HFFc6 (cell line): ENCODE results near the gene VPREB3. TPM values are rescaled to one million over a fixed set of nuclear protein-coding genes. Genes with fewer than 3 reads are reported as not detected.

Experiments used
- DNase-seq: peaks from one replicate; pipeline ENCODE4 v3.0.0-alpha.2; 2018
- H3K27ac Mint-ChIP-seq: 2 replicates; pipeline ENCODE4 v1.8.0; 2020; ENCODE audit warnings: mild to moderate bottlenecking, mixed read lengths
- H3K27me3 Mint-ChIP-seq: 2 replicates; pipeline ENCODE4 v1.8.0; 2021; ENCODE audit warnings: mild to moderate bottlenecking, moderate library complexity, mixed read lengths; ENCODE audit not compliant: insufficient read depth
- H3K36me3 Mint-ChIP-seq: 2 replicates; pipeline ENCODE4 v1.8.0; 2021; ENCODE audit warnings: low read depth, mixed read lengths
- H3K4me1 Mint-ChIP-seq: 2 replicates; pipeline ENCODE4 v1.8.0; 2020; ENCODE audit warnings: low read depth, mixed read lengths
- H3K4me3 Mint-ChIP-seq: 2 replicates; pipeline ENCODE4 v1.8.0; 2020; ENCODE audit warnings: mild to moderate bottlenecking, moderate library complexity, mixed read lengths
- H3K9me3 Mint-ChIP-seq: 2 replicates; pipeline ENCODE4 v1.8.0; 2020; ENCODE audit warnings: mild to moderate bottlenecking, mixed read lengths
- total RNA-seq, 6 experiments: library from RNA; stranded (reverse); fragmentation: NEBNext Ultra II Directional; extraction: Animal tissue kit (Norgen Biotek cat#: 25700); gene quantifications; 2 replicates in 1 of 6; 3 replicates in 5 of 6; pipeline ENCODE4 v1.2.3, GENCODE V29; 2021
- TF ChIP-seq, protein P1 (sequence below): fragments of 200-600 bp; sonication (generic); IDR thresholded peaks from 2 replicates; pipeline ENCODE4 v1.5.0; 2021; ENCODE audit warnings: antibody characterized with exemption, mild to moderate bottlenecking

VPREB3 gene
- total RNA-seq, 6 experiments from 2014 or later: 0.33 to 0.57 TPM; not detected in 4

DNA sequence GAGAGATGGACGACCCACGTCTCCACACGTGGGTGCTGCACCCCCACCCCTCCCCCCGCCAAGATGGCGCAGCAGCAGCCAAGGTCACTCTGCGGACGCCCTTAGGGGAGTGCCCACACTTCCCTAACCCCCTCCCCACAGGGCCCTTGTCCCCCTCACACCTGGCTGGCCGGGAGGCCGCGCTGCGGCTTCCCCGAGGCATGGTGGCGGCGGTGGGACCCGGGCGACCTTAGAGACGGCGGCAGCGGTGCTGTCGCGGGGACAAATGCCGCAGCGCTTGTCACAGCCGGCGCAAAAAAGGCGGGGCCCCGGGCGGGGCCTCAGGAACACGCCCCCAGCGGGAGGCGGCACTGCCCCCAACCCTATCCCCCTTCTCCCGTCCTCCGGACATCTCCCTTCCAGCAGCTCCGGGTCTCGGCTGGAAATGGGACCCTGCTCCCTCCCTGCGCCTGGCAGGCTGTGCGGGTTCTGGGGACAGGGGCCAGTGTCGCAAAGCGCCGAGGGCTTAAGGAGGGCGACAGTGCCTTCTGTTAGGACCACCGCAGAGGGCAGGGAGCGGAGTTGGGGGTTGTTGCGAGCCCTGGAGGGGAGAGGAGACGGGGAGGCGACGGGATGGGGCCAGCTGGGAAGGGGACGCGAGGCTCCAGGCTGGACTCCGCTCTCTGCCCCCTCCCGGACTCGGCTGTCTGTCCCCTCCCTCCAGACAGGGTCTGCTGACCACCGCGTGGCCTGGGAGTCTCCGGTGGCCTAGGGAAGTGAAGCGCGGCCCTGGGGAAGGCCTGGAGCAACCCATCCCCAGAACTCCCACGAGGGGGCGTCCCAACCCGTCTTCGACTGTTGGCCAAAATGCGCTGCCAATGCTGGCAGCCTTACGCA lies 13.7 kb upstream of the VPREB3 start, which contains the start of gene CHCHD10:
Gene CHCHD10 (minus strand): TSS at position 300 of the 876 bp plus-strand sequence. CDS start 98 bp downstream, at position 202.
- TF ChIP-seq, protein P1, sequence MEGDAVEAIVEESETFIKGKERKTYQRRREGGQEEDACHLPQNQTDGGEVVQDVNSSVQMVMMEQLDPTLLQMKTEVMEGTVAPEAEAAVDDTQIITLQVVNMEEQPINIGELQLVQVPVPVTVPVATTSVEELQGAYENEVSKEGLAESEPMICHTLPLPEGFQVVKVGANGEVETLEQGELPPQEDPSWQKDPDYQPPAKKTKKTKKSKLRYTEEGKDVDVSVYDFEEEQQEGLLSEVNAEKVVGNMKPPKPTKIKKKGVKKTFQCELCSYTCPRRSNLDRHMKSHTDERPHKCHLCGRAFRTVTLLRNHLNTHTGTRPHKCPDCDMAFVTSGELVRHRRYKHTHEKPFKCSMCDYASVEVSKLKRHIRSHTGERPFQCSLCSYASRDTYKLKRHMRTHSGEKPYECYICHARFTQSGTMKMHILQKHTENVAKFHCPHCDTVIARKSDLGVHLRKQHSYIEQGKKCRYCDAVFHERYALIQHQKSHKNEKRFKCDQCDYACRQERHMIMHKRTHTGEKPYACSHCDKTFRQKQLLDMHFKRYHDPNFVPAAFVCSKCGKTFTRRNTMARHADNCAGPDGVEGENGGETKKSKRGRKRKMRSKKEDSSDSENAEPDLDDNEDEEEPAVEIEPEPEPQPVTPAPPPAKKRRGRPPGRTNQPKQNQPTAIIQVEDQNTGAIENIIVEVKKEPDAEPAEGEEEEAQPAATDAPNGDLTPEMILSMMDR: peak; percentile 93
- H3K4me1 Mint-ChIP-seq: peaks cover 16% of the 10 kb centered on the region
- no peaks in the 10 kb centered on the region for H3K9me3 Mint-ChIP-seq
- peak; percentile 44 for DNase-seq
- H3K27ac Mint-ChIP-seq: peak within 1 kb of the TSS; percentile 69
- H3K27me3 Mint-ChIP-seq: no peaks in the 10 kb centered on the region; the same call in 1 of the 2 replicates
- no peaks in the 10 kb centered on the region; the same call in 1 of the 2 replicates for H3K36me3 Mint-ChIP-seq
- H3K4me3 Mint-ChIP-seq: peak within 1 kb of the TSS; percentile 86

DNA sequence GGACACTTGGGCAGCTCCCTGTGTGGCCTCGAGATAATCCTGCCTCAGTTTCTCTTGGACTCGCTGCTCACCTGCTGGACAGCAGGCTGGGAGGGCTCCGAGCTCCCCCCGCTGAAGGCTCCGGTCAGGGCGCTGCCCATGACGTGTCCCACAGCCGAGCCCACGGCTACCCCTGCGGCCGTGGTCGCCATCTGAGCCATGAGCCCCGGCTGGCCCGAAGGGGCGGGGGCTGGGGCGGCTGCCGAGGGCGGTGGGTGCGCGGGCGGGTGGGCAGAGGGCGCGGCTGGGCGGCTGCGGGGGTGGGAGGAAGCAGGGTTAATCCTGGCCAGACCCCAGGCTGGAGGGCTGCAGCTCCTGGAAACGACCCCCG lies 13.1 kb upstream of the VPREB3 start:
- peak overlapping the region; percentile 73 for H3K4me3 Mint-ChIP-seq
- no peak overlapping the region; the same call in 1 of the 2 replicates for H3K27ac Mint-ChIP-seq
- peaks cover 22% of the 10 kb centered on the region for H3K4me1 Mint-ChIP-seq
- H3K36me3 Mint-ChIP-seq: no peaks in the 10 kb centered on the region; the same call in 1 of the 2 replicates
- TF ChIP-seq, protein P1: no peak
- H3K9me3 Mint-ChIP-seq: no peaks in the 10 kb centered on the region
- no peaks in the 10 kb centered on the region; the same call in 1 of the 2 replicates for H3K27me3 Mint-ChIP-seq
- no peak for DNase-seq

DNA sequence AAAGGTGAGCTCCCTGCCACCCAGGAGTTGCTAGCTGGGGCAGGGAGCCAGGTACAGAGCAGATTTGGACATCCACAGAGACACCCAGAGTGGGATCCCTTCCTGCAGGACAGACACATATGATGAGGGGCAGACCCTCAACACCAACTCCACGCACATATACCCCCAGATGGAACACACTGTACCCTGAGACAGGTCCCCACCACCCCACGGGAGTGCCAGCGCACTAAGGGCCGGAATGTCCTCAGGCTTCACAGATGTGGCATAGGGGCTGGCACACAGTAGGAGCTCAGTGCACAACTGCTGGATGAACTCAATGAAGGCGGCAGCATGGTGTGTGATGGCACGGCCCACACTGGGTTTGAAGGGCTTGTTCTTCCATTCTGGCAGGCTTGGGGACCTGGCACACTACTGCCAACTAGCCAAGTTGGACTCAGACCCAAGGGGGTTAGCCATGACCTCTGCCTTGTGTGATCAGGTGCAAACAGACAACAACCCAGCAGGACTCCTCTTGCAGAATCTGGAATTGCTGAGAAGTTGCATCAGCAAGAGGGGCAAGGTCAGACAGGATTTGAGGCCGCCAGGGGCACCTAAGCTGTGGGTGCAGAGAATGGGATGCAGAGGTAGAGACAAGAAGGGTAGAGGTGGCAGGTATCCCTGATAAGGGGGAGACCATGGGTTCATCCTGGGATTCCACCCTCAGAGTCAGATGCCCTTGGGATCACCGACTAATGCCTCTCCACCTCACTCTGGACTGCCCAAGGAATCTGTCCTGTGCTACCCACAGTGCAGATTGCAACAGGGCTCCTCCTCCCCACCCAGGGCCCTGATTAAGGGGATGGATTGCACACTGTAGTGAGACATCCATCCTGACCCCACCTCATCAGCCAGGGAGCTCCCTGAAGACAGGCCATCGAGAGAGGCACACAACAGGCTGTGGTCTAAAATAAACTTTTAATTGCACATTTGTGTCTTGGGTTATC lies 11.0 kb upstream of the VPREB3 start:
- no peak overlapping the region for H3K27ac Mint-ChIP-seq
- TF ChIP-seq, protein P1: no peak
- H3K4me1 Mint-ChIP-seq: peaks cover 23% of the 10 kb centered on the region
- H3K4me3 Mint-ChIP-seq: no peak overlapping the region
- DNase-seq: no peak
- H3K36me3 Mint-ChIP-seq: no peaks in the 10 kb centered on the region; the same call in 1 of the 2 replicates
- peaks cover 2% of the 10 kb centered on the region for H3K27me3 Mint-ChIP-seq
- H3K9me3 Mint-ChIP-seq: no peaks in the 10 kb centered on the region

DNA sequence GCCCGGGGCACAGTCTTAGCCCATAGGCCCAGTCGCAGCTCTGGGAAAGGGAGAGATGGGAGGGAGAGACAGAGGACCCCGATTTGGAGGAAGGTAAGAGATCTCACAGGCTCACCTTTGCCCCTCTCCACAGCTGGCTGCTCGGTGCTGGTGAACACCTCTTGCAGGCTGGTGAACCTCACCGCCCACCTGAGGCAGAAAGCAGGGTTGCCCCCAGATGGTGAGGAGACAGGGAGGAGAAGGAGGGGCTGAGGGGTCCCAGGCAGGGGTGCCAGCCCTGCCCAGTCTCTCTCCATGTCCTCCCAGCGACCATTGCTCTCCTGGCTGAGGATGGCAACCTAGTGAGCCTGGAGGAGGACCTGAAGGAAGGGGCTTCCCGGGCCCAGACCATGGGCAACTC lies 9.7 kb upstream of the VPREB3 start:
- no peaks in the 10 kb centered on the region for H3K9me3 Mint-ChIP-seq
- TF ChIP-seq, protein P1: no peak
- H3K27ac Mint-ChIP-seq: no peak overlapping the region
- DNase-seq: no peak
- H3K4me3 Mint-ChIP-seq: peak overlapping the region; percentile 67; the same call in 1 of the 2 replicates
- no peaks in the 10 kb centered on the region; the same call in 1 of the 2 replicates for H3K36me3 Mint-ChIP-seq
- peaks cover 2% of the 10 kb centered on the region for H3K27me3 Mint-ChIP-seq
- H3K4me1 Mint-ChIP-seq: peaks cover 23% of the 10 kb centered on the region

DNA sequence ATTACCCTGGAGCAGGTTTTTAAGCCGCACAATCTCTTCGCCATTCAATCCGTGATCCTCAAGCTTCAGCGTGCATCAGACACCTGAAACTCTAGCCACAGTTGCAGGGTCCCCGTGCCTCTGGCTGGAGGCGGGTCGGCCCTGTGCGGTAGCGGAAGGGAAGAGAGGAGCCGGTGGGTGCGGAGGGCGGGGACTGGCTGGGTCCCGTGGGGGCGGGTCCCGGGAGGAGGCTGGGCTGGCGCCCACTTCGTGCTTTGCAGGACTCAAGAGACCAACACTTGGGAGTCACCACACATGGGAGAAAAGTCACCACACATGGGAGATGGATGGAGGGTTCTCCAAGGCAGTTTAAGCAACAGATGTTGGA lies 9.3 kb upstream of the VPREB3 start:
- Mint-ChIP-seq H3K4me1 (peaks cover 23% of the 10 kb centered on the region), H3K36me3 (no peaks in the 10 kb centered on the region; the same call in 1 of the 2 replicates), H3K27ac (peak overlapping the region; percentile 70; the same call in 1 of the 2 replicates), H3K4me3 (peak overlapping the region; percentile 67; the same call in 1 of the 2 replicates), H3K27me3 (peaks cover 2% of the 10 kb centered on the region), H3K9me3 (no peaks in the 10 kb centered on the region)
- TF ChIP-seq, protein P1: no peak
- DNase-seq: no peak
